Adrenal gland (tissue), 12 donors: ENCODE results near the gene CPTP. TPM values are rescaled to one million over a fixed set of nuclear protein-coding genes. Genes with fewer than 3 reads are reported as not detected.
"Not testable (repeated sequence)": the region's sequence is repeated elsewhere in the genome, so short reads cannot be mapped to it uniquely, and the experiment has no call there.

ENCODE experiments used
- DNase-seq, 7 donors: peaks; one replicate each; pipeline ENCODE4 v3.0.0-alpha.2; 2019 to 2020
- H3K27ac ChIP-seq, 5 donors: fragments of 200-600 bp; sonication (generic) in 4 of 5; 1 replicate in 3 of 5; 2 replicates in 2 of 5; pipeline versions ENCODE4 v1.5.1 to v1.8.0; 2016 to 2020; ENCODE audit warnings: mild to moderate bottlenecking in 1 of 5
- H3K27me3 ChIP-seq: fragments of 200-600 bp; 2 replicates; pipeline ENCODE4 v1.8.0; 2021
- H3K36me3 ChIP-seq, 2 donors: fragments of 200-600 bp; replicated peaks in 1 of 2; 1 replicate in 1 of 2; 2 replicates in 1 of 2; pipeline versions ENCODE4 v1.5.1 to v1.8.0; 2018 to 2022
- H3K4me1 ChIP-seq, 2 donors: fragments of 200-600 bp; replicated peaks in 1 of 2; 1 replicate in 1 of 2; 2 replicates in 1 of 2; pipeline versions ENCODE4 v1.5.1 to v1.8.0; 2018 to 2021
- H3K4me3 ChIP-seq, 4 donors: fragments of 200-600 bp; sonication (generic) in 3 of 4; one replicate each; pipeline ENCODE4 v1.5.1; 2016 to 2018
- H3K9me3 ChIP-seq, 3 donors: fragments of 200-600 bp; sonication (generic) in 1 of 3; replicated peaks in 1 of 3; 1 replicate in 2 of 3; 2 replicates in 1 of 3; pipeline versions ENCODE4 v1.5.1 to v1.8.0; 2016 to 2021
- POLR2A ChIP-seq, 2 donors: fragments of 450-650 bp; IDR thresholded peaks; one replicate each; pipeline ENCODE4 v1.6.1; 2017; ENCODE audit warnings: antibody characterized with exemption in 2 of 2, mild to moderate bottlenecking in 2 of 2, moderate library complexity in 1 of 2
- WGBS, 4 donors: extraction: QIAGEN DNeasy Blood & Tissue Kit in 2 of 4; methylation state at CpG; one replicate each; pipeline versions ENCODE4 v1.1.5 to v1.1.7; 2013 to 2017; 5-methylcytosine and 5-hydroxymethylcytosine counted together
- intact Hi-C, 2 donors: fragments of 100-400 bp; cut with DNase I; formaldehyde crosslinking; loops; one replicate each; pipeline versions ENCODE4 v1.14.1 to v1.15.0; 2022 to 2023
- polyA plus RNA-seq, 3 donors: library from polyadenylated mRNA; stranded (reverse); fragments of 200-250 nt in 2 of 3; fragments of 350-450 nt in 1 of 3; fragmentation: Illumina TruSeq in 1 of 3; extraction: RNeasy Lipid Tissue Mini Kit (QIAGEN cat#74804) in 1 of 3; gene quantifications; one replicate each; pipeline ENCODE4 v1.2.3, GENCODE V29; 2013 to 2014
- total RNA-seq, 9 donors: library from RNA; depleted of rRNA in 4 of 9; stranded (reverse); fragments of >200 nt in 4 of 9; fragments of 120-200 nt in 1 of 9; fragmentation: NEBNext Ultra II Directional in 1 of 9; extraction: Animal tissue kit (Norgen Biotek cat#: 25700) in 1 of 9; gene quantifications; one replicate each; pipeline versions ENCODE4 v1.1.0 to v1.2.4, GENCODE V29; 2013 to 2023
- TF ChIP-seq, protein P1 (sequence below), 6 experiments: fragments of 450-650 bp in 4 of 6; fragments of 200-600 bp in 2 of 6; sonication (generic) in 1 of 6; IDR thresholded peaks; 1 replicate in 5 of 6; 2 replicates in 1 of 6; pipeline versions ENCODE4 v1.5.1 to v1.8.0; 2016 to 2021; ENCODE audit warnings: antibody characterized with exemption in 6 of 6, mild to moderate bottlenecking in 2 of 6, moderate library complexity in 1 of 6
- donor health status: healthy with polysubstance abuse.
- donor health status: Bipolar disorder and iron deficiency.
- donor health status: DM: yes; HTN: yes; CAD: no.
- donor health status: DM: no; HTN: no; CAD: no.
- donor health status: DM: no; HTN: no; CAD: no.
- donor health status: DM: yes; HTN: yes; CAD: no.

CPTP gene
- total and polyA plus RNA-seq, 12 donors: 2.9 to 53.0 (median 29.0) TPM

DNA sequence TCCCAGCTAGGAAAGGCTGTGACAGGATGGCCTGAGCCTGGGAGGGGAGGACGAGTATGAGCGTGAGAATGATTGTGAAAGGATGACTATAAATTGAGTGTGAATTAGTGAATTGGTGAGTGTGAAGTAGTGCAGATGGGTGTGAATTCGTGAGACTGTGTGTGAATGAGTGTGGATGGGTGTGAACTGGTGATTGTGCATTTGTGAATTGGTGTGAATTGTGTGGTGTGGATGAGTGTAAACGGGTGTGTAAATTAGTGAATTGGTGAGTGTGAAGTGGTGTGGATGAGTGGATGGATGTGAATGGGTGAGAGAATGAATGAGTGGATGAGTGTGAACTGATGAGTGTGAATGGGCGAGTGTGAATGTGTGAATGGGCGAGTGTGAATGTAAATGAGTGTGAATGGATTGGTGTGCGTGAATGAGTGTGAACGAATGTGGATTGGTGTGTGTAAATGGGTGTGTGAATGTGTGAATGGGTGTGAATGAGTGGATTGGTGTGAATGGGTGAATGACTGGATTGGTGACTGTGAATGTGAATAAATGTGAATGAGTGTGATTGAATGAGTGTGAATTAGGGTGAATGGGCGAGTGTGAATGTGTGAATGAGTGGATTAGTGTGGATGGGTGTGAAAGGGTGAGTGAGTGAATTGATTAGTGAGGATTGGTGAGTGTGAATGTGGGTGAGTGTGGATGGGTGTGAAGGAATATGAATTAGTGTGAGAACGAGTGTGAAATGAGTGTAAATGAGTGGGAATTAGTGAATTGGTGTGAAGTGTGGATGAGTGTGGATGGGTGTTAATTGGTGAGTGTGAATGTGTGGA lies 41.5 kb downstream of the CPTP start:
- no peaks in the 10 kb centered on the region for H3K9me3 ChIP-seq
- H3K36me3 ChIP-seq: no peaks in the 10 kb centered on the region
- no peak overlapping the region for H3K4me3 ChIP-seq
- H3K27me3 ChIP-seq: no peaks in the 10 kb centered on the region
- H3K4me1 ChIP-seq: no peaks in the 10 kb centered on the region
- 71 to 78% (median 73%) methylated on average over 10 of the region's 10 CpGs for WGBS, 4 donors
- DNase-seq: no peak
- intact Hi-C loops: no loop called here
- TF ChIP-seq, protein P1, sequence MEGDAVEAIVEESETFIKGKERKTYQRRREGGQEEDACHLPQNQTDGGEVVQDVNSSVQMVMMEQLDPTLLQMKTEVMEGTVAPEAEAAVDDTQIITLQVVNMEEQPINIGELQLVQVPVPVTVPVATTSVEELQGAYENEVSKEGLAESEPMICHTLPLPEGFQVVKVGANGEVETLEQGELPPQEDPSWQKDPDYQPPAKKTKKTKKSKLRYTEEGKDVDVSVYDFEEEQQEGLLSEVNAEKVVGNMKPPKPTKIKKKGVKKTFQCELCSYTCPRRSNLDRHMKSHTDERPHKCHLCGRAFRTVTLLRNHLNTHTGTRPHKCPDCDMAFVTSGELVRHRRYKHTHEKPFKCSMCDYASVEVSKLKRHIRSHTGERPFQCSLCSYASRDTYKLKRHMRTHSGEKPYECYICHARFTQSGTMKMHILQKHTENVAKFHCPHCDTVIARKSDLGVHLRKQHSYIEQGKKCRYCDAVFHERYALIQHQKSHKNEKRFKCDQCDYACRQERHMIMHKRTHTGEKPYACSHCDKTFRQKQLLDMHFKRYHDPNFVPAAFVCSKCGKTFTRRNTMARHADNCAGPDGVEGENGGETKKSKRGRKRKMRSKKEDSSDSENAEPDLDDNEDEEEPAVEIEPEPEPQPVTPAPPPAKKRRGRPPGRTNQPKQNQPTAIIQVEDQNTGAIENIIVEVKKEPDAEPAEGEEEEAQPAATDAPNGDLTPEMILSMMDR (IDR thresholded peaks at IDR 0.05): no peak
- TF ChIP-seq POLR2A (IDR thresholded peaks at IDR 0.05): no peak
- no peak overlapping the region for H3K27ac ChIP-seq

DNA sequence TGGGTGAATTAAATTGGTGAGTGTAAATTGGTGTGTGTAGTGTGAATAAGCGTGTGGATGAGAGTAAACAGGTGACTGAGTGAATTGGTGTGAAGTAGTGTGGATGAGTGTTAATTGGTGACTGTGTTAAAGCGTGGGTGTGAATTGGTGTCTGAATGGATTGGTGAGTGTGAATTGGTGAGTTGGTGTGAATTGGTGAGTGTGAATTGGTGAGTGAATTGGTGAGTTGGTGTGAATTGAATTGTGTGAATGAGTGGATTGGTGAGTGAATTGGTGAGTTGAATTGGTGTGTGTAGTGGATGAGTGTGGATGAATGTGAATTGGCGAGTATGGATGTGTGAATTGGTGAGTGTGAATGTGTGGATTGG lies 42.1 kb downstream of the CPTP start:
- DNase-seq: no peak
- intact Hi-C loops: no loop called here
- Histone ChIP-seq H3K36me3 (no peaks in the 10 kb centered on the region), H3K9me3 (no peaks in the 10 kb centered on the region), H3K4me3 (no peak overlapping the region), H3K4me1 (peaks cover 0 to 1% of the 10 kb centered on the region in 2 donors), H3K27ac (no peak overlapping the region), H3K27me3 (no peaks in the 10 kb centered on the region)
- TF ChIP-seq, protein P1 (IDR thresholded peaks at IDR 0.05): no peak
- TF ChIP-seq POLR2A (IDR thresholded peaks at IDR 0.05): no peak
- WGBS, 4 donors: 91 to 96% (median 94%) methylated on average over 3 of the region's 3 CpGs

- no peak overlapping the region for H3K27ac ChIP-seq
- WGBS, 4 donors: 91 to 94% (median 93%) methylated on average over 5 of the region's 5 CpGs
- H3K4me3 ChIP-seq: no peak overlapping the region
- no peaks in the 10 kb centered on the region for H3K36me3 ChIP-seq
- intact Hi-C loops: no loop called here
- H3K4me1 ChIP-seq: peaks cover 0 to 8% of the 10 kb centered on the region in 2 donors
- H3K27me3 ChIP-seq: no peaks in the 10 kb centered on the region
- TF ChIP-seq POLR2A (IDR thresholded peaks at IDR 0.05): no peak
- TF ChIP-seq, protein P1 (IDR thresholded peaks at IDR 0.05): no peak
- no peaks in the 10 kb centered on the region for H3K9me3 ChIP-seq
- DNase-seq: no peak
These were observed 42.7 kb downstream of the CPTP start for GRCh38 chr1:1367315-1367714.

DNA sequence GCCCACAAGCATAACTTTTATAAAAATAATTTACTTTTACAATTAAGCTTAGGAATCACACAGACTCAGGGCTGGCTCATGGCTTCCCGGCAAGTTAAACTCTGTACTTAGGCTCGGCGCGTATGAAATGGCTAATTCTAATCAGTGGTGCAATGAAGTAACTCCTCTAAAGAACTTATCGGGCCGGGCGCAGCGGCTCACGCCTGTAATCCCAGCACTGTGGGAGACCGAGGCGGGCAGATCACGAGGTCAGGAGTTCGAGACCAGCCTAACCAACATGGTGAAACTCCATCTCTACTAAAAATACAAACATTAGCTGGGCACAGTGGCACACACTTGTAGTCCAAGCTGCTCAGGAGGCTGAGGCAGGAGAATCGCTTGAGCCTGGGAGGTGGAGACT lies 45.5 kb downstream of the CPTP start:
- H3K27ac ChIP-seq, H3K9me3 ChIP-seq, H3K36me3 ChIP-seq, intact Hi-C loops, H3K4me3 ChIP-seq, DNase-seq, H3K27me3 ChIP-seq: not testable (repeated sequence)
- peaks cover 7 to 25% of the 10 kb centered on the region in 2 donors for H3K4me1 ChIP-seq
- 85 to 90% (median 88%) methylated on average over 14 of the region's 14 CpGs for WGBS, 4 donors
